GM20431 (cell line): ENCODE measurements around the gene PBX2.
"Not testable (repeated sequence)": the region's sequence is repeated elsewhere in the genome, so short reads cannot be mapped to it uniquely, and the experiment has no call there.

Experiments
- in situ Hi-C: fragments of 300-500 bp; cut with MseI, MboI; formaldehyde crosslinking; loops from one replicate; pipeline ENCODE4 v1.15.0; 2020; ENCODE audit warnings: low sequenced_read_pairs; ENCODE audit not compliant: unreplicated experiment

The PBX2 gene

GRCh38 chr6:32204268-32204715 is 14.3 kb upstream of the PBX2 start:
- in situ Hi-C loops: no loop called here

- in situ Hi-C loops: no loop called here
These were observed 13.6 kb upstream of the PBX2 start for GRCh38 chr6:32203426-32204267.

- in situ Hi-C loops: no loop called here
These were observed 12.2 kb upstream of the PBX2 start for GRCh38 chr6:32202186-32202585.

- in situ Hi-C loops: no loop called here
These were observed 10.9 kb upstream of the PBX2 start for GRCh38 chr6:32200711-32201475.

GRCh38 chr6:32198866-32199265 is 8.9 kb upstream of the PBX2 start:
- in situ Hi-C loops: no loop called here

- in situ Hi-C loops: no loop called here
These were observed 8.3 kb upstream of the PBX2 start for GRCh38 chr6:32198345-32198696.

GRCh38 chr6:32196682-32197616 is 6.9 kb upstream of the PBX2 start:
- in situ Hi-C loops: no loop called here

- in situ Hi-C loops: no loop called here
These were observed 6.1 kb upstream of the PBX2 start for GRCh38 chr6:32195902-32196681.

- in situ Hi-C loops: no loop called here
These were observed 5.6 kb upstream of the PBX2 start for GRCh38 chr6:32195652-32195901.

GRCh38 chr6:32194825-32195651 is 5.0 kb upstream of the PBX2 start:
- in situ Hi-C loops: no loop called here

GRCh38 chr6:32194388-32194787 is 4.4 kb upstream of the PBX2 start:
- in situ Hi-C loops: no loop called here

GRCh38 chr6:32193096-32193495 is 3.1 kb upstream of the PBX2 start:
- in situ Hi-C loops: not testable (repeated sequence)

- in situ Hi-C loops: no loop called here
These were observed 2.6 kb upstream of the PBX2 start, which contains the start of gene GPSM3 for GRCh38 chr6:32192608-32193039. TSS of gene GPSM3 (minus strand) at chr6:32192643. CDS start at chr6:32192513, 130 bp downstream.

- in situ Hi-C loops: no loop called here
These were observed 1.9 kb upstream of the PBX2 start for GRCh38 chr6:32191696-32192607.

- in situ Hi-C loops: no loop called here
These were observed 1.1 kb upstream of the PBX2 start for GRCh38 chr6:32190911-32191677.

- in situ Hi-C loops: no loop called here
These were observed 304 bp downstream of the PBX2 start for GRCh38 chr6:32189742-32190053.

- in situ Hi-C loops: no loop called here
These were observed 797 bp downstream of the PBX2 start for GRCh38 chr6:32189069-32189741.
